T follicular helper cell (primary cell): ENCODE data around the gene TUBA4B.
"Not testable (repeated sequence)": the region's sequence is repeated elsewhere in the genome, so short reads cannot be mapped to it uniquely, and the experiment has no call there.

ENCODE experiments used
- DNase-seq: peaks from one replicate; pipeline ENCODE4 v3.0.0-alpha.2; 2020; ENCODE audit warnings: low read depth

Gene TUBA4B

GRCh38 chr2:219277703-219278654, 24.9 kb downstream of the TUBA4B start:
- DNase-seq: peak; percentile 62

- no peak for DNase-seq
Observed at GRCh38 chr2:219278655-219279150, 25.7 kb downstream of the TUBA4B start.

- peak; percentile 99 for DNase-seq
Observed at GRCh38 chr2:219279151-219279915, 26.3 kb downstream of the TUBA4B start, which contains the start of gene DNAJB2. Gene DNAJB2 (plus strand): TSS chr2:219279366. CDS start chr2:219279834, 468 bp downstream.

- no peak for DNase-seq
Observed at GRCh38 chr2:219279916-219280516, 27.0 kb downstream of the TUBA4B start.

- DNase-seq: no peak
Observed at GRCh38 chr2:219280651-219281050, 27.6 kb downstream of the TUBA4B start.

- DNase-seq: no peak
Observed at GRCh38 chr2:219281588-219281987, 28.5 kb downstream of the TUBA4B start.

- no peak for DNase-seq
Observed at GRCh38 chr2:219282375-219282774, 29.3 kb downstream of the TUBA4B start.

- no peak for DNase-seq
Observed at GRCh38 chr2:219282943-219283581, 30.0 kb downstream of the TUBA4B start.

- DNase-seq: no peak
Observed at GRCh38 chr2:219284501-219285372, 31.7 kb downstream of the TUBA4B start.

GRCh38 chr2:219285373-219285735, 32.3 kb downstream of the TUBA4B start:
- DNase-seq: no peak

GRCh38 chr2:219285894-219286425, 32.9 kb downstream of the TUBA4B start:
- DNase-seq: no peak

- DNase-seq: no peak
Observed at GRCh38 chr2:219286436-219287115, 33.5 kb downstream of the TUBA4B start.

- not testable (repeated sequence) for DNase-seq
Observed at GRCh38 chr2:219287116-219287440, 34.0 kb downstream of the TUBA4B start.

- DNase-seq: no peak
Observed at GRCh38 chr2:219287580-219288265, 34.7 kb downstream of the TUBA4B start.

- DNase-seq: no peak
Observed at GRCh38 chr2:219289195-219289536, 36.1 kb downstream of the TUBA4B start.

- DNase-seq: no peak
Observed at GRCh38 chr2:219289537-219290361, 36.7 kb downstream of the TUBA4B start.

- no peak for DNase-seq
Observed at GRCh38 chr2:219290381-219291171, 37.5 kb downstream of the TUBA4B start.

GRCh38 chr2:219291394-219291793, 38.4 kb downstream of the TUBA4B start:
- no peak for DNase-seq
